Right lobe of liver (tissue), 4 donors: ENCODE data around the gene YWHAB.

Experiments
- POLR2A ChIP-seq: fragments of 450-650 bp; IDR thresholded peaks from one replicate; pipeline ENCODE4 v1.6.1; 2017; ENCODE audit warnings: antibody characterized with exemption, mild to moderate bottlenecking
- TF ChIP-seq, protein P1 (sequence below), 4 donors: fragments of 200-600 bp in 3 of 4; fragments of 450-650 bp in 1 of 4; IDR thresholded peaks; one replicate each; pipeline versions ENCODE4 v1.5.1 to v1.8.0; 2016 to 2022; ENCODE audit warnings: antibody characterized with exemption in 4 of 4, mild to moderate bottlenecking in 2 of 4
- donor health status: DM: no; HTN: no; CAD: no.
- donor health status: DM: no; HTN: no; CAD: no.
- donor health status: DM: no; HTN: yes; CAD: no.

DNA sequence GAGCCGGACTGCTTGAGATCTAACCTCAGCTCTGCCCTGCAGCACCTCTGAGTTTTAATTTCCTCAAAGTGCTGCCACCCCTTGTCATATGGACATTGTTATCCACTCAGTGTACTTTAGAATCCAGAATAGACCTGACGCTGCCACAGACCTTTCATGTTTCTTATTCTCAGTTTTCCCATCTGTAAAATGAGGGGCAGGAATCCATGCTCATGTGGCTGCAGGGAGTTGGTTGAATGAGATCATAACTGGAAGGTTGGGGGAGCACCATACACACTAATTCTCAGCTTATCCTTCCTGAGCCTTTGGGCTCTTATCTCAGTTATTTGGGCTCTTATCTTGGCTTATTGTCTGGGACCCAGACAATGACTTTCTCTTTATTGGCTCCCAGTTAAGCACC lies 26.7 kb downstream of the YWHAB start:
- no peak for TF ChIP-seq POLR2A
- TF ChIP-seq, protein P1, sequence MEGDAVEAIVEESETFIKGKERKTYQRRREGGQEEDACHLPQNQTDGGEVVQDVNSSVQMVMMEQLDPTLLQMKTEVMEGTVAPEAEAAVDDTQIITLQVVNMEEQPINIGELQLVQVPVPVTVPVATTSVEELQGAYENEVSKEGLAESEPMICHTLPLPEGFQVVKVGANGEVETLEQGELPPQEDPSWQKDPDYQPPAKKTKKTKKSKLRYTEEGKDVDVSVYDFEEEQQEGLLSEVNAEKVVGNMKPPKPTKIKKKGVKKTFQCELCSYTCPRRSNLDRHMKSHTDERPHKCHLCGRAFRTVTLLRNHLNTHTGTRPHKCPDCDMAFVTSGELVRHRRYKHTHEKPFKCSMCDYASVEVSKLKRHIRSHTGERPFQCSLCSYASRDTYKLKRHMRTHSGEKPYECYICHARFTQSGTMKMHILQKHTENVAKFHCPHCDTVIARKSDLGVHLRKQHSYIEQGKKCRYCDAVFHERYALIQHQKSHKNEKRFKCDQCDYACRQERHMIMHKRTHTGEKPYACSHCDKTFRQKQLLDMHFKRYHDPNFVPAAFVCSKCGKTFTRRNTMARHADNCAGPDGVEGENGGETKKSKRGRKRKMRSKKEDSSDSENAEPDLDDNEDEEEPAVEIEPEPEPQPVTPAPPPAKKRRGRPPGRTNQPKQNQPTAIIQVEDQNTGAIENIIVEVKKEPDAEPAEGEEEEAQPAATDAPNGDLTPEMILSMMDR (IDR thresholded peaks at IDR 0.05) = no peak
